Type B pancreatic cell (in vitro differentiated cells): ENCODE measurements around the gene METRN. TPM values are rescaled to one million over a fixed set of nuclear protein-coding genes. Genes with fewer than 3 reads are reported as not detected.

Experiments
- DNase-seq: peaks from one replicate; pipeline ENCODE4 v3.0.0; 2021; ENCODE audit warnings: mixed read lengths; ENCODE audit not compliant: unreplicated experiment; ENCODE audit errors: extremely low spot score
- H3K27ac Mint-ChIP-seq: 2 replicates; pipeline ENCODE4 v1.8.0; 2021; ENCODE audit warnings: mild to moderate bottlenecking, mixed read lengths
- H3K27me3 Mint-ChIP-seq: 2 replicates; pipeline ENCODE4 v1.8.0; 2021; ENCODE audit warnings: mixed read lengths
- H3K36me3 Mint-ChIP-seq: 2 replicates; pipeline ENCODE4 v1.8.0; 2021; ENCODE audit warnings: mixed read lengths
- H3K4me1 Mint-ChIP-seq: one replicate; pipeline ENCODE4 v1.8.0; 2021; ENCODE audit warnings: mixed read lengths; ENCODE audit not compliant: unreplicated experiment
- H3K4me3 Mint-ChIP-seq: 2 replicates; pipeline ENCODE4 v1.8.0; 2021; ENCODE audit warnings: mild to moderate bottlenecking, mixed read lengths
- H3K9me3 Mint-ChIP-seq: 2 replicates; pipeline ENCODE4 v1.8.0; 2021; ENCODE audit warnings: mixed read lengths
- CTCF ChIP-seq: fragments of 200-600 bp; sonication (generic); conservative IDR thresholded peaks from 2 replicates; pipeline ENCODE4 v1.5.0; 2021; ENCODE audit warnings: antibody characterized with exemption, mild to moderate bottlenecking
- total RNA-seq: library from RNA; stranded (reverse); gene quantifications from 2 replicates; pipeline ENCODE4 v1.2.1, GENCODE V29; 2021; ENCODE audit warnings: low replicate concordance

METRN gene
- total RNA-seq, 1 donor from 2014 or later: 97.1 TPM

GRCh38 chr16:669666-670065, 45.3 kb upstream of the METRN start:
- DNase-seq: no peak
- no peaks in the 10 kb centered on the region for H3K27me3 Mint-ChIP-seq

GRCh38 chr16:670485-671352, 44.2 kb upstream of the METRN start:
- Mint-ChIP-seq H3K27me3 (peaks cover 5% of the 10 kb centered on the region), H3K9me3 (no peaks in the 10 kb centered on the region), H3K36me3 (no peaks in the 10 kb centered on the region), H3K4me1 (peaks cover 4% of the 10 kb centered on the region), H3K27ac (no peak overlapping the region), H3K4me3 (peak overlapping the region; percentile 5)
- no peak for DNase-seq
- no peak for TF ChIP-seq CTCF

More at GRCh38 chr16:669666-670065, 45.3 kb upstream of the METRN start:
- Mint-ChIP-seq H3K9me3 (no peaks in the 10 kb centered on the region), H3K36me3 (no peaks in the 10 kb centered on the region), H3K4me3 (peak overlapping the region; percentile 60), H3K4me1 (peaks cover 4% of the 10 kb centered on the region), H3K27ac (no peak overlapping the region)
- no peak for TF ChIP-seq CTCF

- Mint-ChIP-seq H3K9me3 (no peaks in the 10 kb centered on the region), H3K36me3 (no peaks in the 10 kb centered on the region), H3K4me1 (peaks cover 4% of the 10 kb centered on the region), H3K27ac (no peak overlapping the region), H3K4me3 (no peak overlapping the region), H3K27me3 (peaks cover 5% of the 10 kb centered on the region)
- no peak for TF ChIP-seq CTCF
- DNase-seq: no peak
Observed at GRCh38 chr16:671353-672131, 43.4 kb upstream of the METRN start.

- H3K27me3 Mint-ChIP-seq: peaks cover 5% of the 10 kb centered on the region
- H3K27ac Mint-ChIP-seq: no peak overlapping the region
- DNase-seq: no peak
- peaks cover 4% of the 10 kb centered on the region for H3K4me1 Mint-ChIP-seq
- H3K36me3 Mint-ChIP-seq: no peaks in the 10 kb centered on the region
- no peak overlapping the region for H3K4me3 Mint-ChIP-seq
- TF ChIP-seq CTCF: no peak
- H3K9me3 Mint-ChIP-seq: no peaks in the 10 kb centered on the region
Observed at GRCh38 chr16:672371-672770, 42.5 kb upstream of the METRN start.

GRCh38 chr16:672851-673250, 42.1 kb upstream of the METRN start:
- peak overlapping the region; percentile 28 for H3K4me3 Mint-ChIP-seq
- H3K4me1 Mint-ChIP-seq: no peaks in the 10 kb centered on the region
- TF ChIP-seq CTCF: no peak
- H3K9me3 Mint-ChIP-seq: no peaks in the 10 kb centered on the region
- H3K36me3 Mint-ChIP-seq: no peaks in the 10 kb centered on the region
- H3K27ac Mint-ChIP-seq: no peak overlapping the region
- peaks cover 5% of the 10 kb centered on the region for H3K27me3 Mint-ChIP-seq
- no peak for DNase-seq
